GM19452 (cell line): ENCODE measurements around the gene ATF7.
"Not testable (repeated sequence)": the region's sequence is repeated elsewhere in the genome, so short reads cannot be mapped to it uniquely, and the experiment has no call there.

Source experiments
- ATAC-seq: cut with Tn5 transposase; IDR thresholded peaks from one replicate; pipeline ENCODE4 v1.9.1; 2021; ENCODE audit not compliant: unreplicated experiment

The ATF7 gene

GRCh38 chr12:53484686-53485575, 141.3 kb downstream of the ATF7 start:
- no peak for ATAC-seq

GRCh38 chr12:53483979-53484377, 142.2 kb downstream of the ATF7 start:
- ATAC-seq: no peak

- no peak for ATAC-seq
Observed at GRCh38 chr12:53483225-53483978, 142.8 kb downstream of the ATF7 start.

- no peak for ATAC-seq
Observed at GRCh38 chr12:53482626-53483168, 143.5 kb downstream of the ATF7 start.

- no peak for ATAC-seq
Observed at GRCh38 chr12:53481939-53482586, 144.1 kb downstream of the ATF7 start.

GRCh38 chr12:53481458-53481857, 144.7 kb downstream of the ATF7 start:
- not testable (repeated sequence) for ATAC-seq

GRCh38 chr12:53480491-53481442, 145.4 kb downstream of the ATF7 start:
- ATAC-seq: no peak

- ATAC-seq: no peak
Observed at GRCh38 chr12:53479331-53479730, 146.9 kb downstream of the ATF7 start.

GRCh38 chr12:53478865-53479264, 147.3 kb downstream of the ATF7 start:
- ATAC-seq: no peak

- ATAC-seq: no peak
Observed at GRCh38 chr12:53476769-53477209, 149.4 kb downstream of the ATF7 start.

- no peak for ATAC-seq
Observed at GRCh38 chr12:53474819-53475218, 151.4 kb downstream of the ATF7 start.

GRCh38 chr12:53474077-53474476, 152.1 kb downstream of the ATF7 start:
- ATAC-seq: no peak

- ATAC-seq: no peak
Observed at GRCh38 chr12:53472056-53472582, 154.1 kb downstream of the ATF7 start.

GRCh38 chr12:53468282-53468681, 157.9 kb downstream of the ATF7 start:
- ATAC-seq: no peak

- ATAC-seq: no peak
Observed at GRCh38 chr12:53467880-53468279, 158.3 kb downstream of the ATF7 start.

GRCh38 chr12:53467082-53467481, 159.1 kb downstream of the ATF7 start:
- ATAC-seq: no peak

GRCh38 chr12:53466640-53467039, 159.5 kb downstream of the ATF7 start:
- ATAC-seq: no peak

- no peak for ATAC-seq
Observed at GRCh38 chr12:53465679-53466078, 160.5 kb downstream of the ATF7 start.

GRCh38 chr12:53464685-53465418, 161.3 kb downstream of the ATF7 start:
- no peak for ATAC-seq
